NOMO-1 treated with DMSO at 0.1 percent for 48 hours (cell line): ENCODE results near the gene UNC13C.
A peak's percentile ranks its signal among the peaks of the same experiment; 100 is the strongest.
"Not testable (repeated sequence)": the region's sequence is repeated elsewhere in the genome, so short reads cannot be mapped to it uniquely, and the experiment has no call there.

Source experiments
- DNase-seq: peaks from one replicate; lab custom pipeline; 2025; ENCODE audit not compliant: unreplicated experiment; lab: John Stamatoyannopoulos, UW

The UNC13C gene

GRCh38 chr15:54450288-54450687 is 472.0 kb downstream of the UNC13C start:
- DNase-seq, result not testable (repeated sequence)

- DNase-seq, result no peak
Measured at GRCh38 chr15:54456413-54456812, 478.2 kb downstream of the UNC13C start.

- DNase-seq, result no peak
Measured at GRCh38 chr15:54462511-54462913, 484.3 kb downstream of the UNC13C start.

- no peak for DNase-seq
Measured at GRCh38 chr15:54481819-54482218, 503.6 kb downstream of the UNC13C start.

DNA sequence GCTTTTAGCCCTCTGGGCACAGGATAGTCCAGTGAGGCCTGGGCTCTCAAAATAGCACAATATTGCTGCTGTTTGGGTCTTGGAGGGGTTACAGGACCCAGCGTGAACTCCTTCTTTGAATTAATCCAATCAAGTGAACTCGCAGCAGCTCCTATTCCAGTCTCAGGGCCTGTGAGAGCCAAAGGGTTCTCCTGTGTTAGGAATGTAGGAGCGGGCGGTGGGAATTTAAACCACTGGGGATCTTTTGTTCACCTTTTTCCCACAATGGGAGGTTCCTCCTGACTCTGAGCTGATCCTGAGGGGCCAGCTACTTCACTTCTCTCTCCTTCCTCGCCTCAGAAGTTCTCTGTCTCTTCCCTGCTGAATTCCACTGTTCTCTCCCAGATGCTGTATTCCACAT is 504.0 kb downstream of the UNC13C start:
- DNase-seq, result no peak

DNA sequence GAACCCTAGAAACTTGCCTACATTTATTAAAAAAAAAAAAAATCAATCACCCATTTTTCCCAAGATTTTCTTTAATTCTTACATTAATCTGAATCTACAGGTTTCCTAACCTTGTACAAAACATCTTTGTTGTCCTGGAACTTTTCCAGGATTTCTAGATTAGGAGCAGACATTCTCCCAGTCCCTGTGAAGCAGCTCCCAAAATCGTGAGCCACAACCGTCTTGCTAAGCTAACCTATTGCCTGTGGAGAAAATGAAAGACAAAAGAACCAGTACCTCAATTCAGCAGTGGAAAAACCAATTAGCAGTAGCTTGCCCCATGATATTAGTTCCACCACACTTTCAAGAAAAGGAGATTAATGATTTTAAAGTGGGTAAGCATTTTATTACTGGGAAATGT is 522.1 kb downstream of the UNC13C start:
- no peak for DNase-seq

DNA sequence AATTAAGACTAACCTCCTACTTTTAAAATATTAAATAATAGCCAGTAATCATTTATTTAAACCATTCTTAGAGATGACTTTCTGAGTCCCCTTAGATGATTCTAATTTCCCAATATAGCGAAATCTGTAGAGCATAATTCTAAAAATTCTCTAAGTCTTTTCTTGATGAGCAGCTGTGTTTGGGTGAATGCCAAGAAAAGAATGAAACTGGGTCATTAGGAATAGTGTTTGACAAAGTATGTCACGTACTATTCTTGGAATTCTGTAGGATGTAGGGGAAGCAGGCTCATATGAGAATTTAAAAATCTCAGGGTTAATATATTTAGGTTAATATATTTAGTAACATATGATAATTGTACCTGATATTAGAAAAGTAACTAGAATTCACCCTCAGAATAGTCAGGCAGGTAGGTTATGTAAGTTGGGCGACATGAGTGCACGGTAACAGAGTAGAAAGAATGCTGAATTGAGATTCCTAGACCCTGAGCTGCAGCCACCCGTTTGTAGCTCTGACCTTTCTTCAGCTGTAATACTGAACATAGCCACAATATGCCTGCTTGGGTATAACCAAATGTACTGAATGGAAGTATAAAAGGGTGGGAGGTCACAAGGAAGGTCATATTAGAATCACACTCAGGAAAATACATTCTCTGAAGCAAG is 524.3 kb downstream of the UNC13C start:
- no peak for DNase-seq

GRCh38 chr15:54504695-54505094 is 526.5 kb downstream of the UNC13C start:
- DNase-seq, result no peak

DNA sequence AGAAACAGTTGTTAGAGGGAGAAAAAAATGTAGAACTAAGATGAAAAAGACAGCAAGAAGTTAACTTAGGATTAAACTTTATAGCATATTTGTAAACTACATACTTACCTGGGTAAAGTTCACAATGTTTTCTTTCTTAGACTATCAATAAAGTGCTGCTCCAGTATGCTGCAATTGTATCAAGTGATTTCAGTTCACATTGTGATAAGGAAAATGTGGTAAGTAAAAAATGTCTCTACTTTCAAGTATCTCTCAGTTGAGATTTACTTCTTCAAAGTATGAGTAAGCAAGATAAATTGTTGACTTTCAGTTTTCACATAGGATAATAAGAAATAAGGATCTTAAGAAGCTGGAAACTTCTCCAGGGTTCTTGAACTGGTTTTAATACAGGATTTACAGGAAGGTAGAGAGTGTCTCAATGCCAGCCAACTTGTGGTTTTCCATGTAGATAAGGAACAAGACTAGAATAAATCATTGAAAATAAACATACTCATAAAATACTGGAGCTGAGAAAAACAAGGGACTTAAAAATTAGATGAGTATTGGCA is 528.8 kb downstream of the UNC13C start:
- DNase-seq, result no peak

DNA sequence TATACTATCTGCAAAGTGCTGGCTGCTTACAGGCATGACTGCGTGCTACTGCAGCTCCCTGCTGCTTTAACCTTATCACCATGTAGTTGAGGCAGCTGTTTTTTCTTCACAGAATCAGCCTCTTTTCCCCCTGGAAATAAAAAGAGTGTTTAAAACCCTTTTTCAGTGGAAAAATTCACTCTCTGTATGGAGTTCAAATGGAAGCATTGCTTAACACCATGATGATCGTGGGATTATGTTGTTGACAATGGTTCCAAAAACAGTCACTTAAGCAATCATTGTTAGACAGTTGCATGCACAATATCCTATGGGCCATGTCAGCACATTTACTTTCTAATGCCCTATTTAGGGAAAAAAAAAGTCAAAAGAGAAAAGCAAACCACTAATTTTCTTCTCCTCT is 536.4 kb downstream of the UNC13C start:
- no peak for DNase-seq

- DNase-seq, result no peak
Measured at GRCh38 chr15:54515664-54516582, 537.7 kb downstream of the UNC13C start.

DNA sequence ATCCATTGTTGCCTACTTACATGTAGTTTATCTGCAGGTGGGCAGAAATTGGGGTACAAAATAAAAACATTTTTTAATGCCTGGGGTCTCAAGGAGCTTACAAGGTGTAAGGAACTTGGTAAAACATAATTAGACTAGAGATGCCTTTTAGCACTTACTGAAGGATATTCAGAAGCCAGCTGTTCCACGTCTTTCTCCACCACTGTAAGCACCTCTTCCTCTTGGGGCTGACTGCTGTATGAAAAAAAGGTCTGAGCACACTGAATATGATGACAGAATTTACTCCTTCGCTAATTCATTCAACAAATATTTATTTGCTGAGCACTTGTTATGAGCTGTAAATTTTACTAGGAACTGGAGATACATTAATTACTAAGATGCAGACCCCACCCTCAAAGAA is 539.1 kb downstream of the UNC13C start:
- DNase-seq, result no peak

- no peak for DNase-seq
Measured at GRCh38 chr15:54518156-54518882, 540.1 kb downstream of the UNC13C start.

DNA sequence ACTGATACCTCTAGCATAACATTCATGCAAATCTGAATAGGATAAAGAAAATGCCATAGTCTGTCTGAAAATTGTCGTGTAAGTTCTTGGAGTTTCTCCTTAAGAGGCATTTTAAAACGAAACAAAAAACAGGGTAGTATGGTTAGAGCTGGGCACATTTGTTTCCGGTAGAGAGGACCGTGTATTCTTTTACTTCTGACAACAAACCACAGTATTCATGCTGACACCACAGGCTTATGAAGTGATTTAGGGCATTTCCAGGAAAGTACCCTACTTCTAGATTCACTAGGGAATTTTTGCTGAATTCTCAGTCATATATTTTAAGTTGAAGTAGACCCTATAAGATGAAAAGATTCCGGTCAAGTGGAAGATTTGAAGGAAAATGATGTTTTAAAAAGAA is 541.3 kb downstream of the UNC13C start:
- DNase-seq, result peak; percentile 38

DNA sequence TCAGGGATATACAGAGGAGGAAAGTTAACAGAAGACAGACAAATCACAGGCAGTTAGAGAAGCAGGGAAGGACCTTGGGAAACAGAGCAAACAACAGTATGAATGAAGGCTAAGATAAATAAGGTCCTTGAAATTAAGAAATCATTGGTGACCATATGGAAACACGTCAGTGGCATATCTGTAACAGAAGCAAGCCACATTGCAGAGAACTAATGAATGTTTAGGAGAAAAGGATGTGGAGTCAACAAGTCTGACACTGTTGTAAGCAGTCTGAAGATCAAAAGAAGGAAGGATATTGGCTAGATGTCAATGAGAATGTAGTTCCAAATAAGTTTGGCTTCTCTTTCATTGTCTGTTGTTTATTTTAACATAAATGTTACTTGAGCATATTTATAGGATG is 542.4 kb downstream of the UNC13C start:
- DNase-seq, result no peak

GRCh38 chr15:54521206-54521605 is 543.0 kb downstream of the UNC13C start:
- DNase-seq, result no peak

DNA sequence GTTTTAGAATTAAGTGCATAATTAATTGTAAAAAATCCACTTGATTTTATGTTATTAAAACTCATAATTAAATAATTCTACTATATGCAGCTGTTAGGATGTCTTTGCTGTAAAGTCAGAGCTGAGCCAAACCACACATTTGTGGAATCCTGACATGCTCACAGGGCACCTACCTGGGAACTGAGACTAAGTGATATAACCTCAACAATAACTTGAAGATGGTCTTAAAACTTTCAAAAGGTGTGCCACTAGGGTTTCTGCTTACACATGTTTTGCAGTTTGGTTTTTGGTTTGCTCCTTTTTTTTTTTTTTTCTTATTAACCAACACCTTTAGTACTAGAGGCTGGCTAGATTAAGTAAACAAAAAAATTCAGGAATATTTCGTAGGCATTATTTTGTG is 549.8 kb downstream of the UNC13C start:
- no peak for DNase-seq

GRCh38 chr15:54540721-54541120 is 562.5 kb downstream of the UNC13C start:
- DNase-seq, result no peak

DNA sequence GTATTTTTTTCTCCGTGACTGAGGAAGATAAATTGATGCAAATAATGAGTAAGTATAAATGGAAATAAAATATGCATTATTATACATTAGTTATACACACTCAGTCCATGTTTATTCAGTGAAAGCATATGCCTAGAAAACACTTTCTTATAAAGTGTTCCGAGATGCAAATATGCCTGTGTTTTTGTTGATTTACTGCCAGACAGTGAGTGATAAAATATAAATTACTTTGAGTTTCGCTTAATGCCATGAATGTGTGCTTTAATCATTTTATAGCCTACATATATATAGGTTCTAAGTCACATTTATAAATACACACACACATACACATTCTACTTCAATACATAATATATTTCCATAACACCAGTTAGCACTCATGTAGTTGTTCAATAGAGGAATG is 569.2 kb downstream of the UNC13C start:
- no peak for DNase-seq

DNA sequence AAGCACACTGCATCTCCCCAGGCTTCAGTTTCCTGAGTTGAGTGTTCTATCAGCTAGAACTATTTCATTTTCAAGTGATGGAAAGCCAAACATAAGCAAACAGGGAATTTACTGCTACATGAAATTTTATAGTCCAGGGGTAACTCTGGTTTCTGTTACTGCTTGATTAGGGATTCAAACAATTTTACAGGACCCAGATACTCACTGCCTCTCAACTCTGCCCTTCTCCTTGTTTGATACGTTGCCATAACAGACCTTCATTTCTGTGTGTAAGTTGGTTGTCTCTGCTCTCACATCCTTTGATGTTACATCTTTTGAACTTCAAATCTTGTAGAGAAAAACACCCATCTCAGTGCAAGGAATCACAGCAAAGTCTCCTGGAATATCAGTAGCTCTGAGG is 572.7 kb downstream of the UNC13C start:
- DNase-seq, result no peak

GRCh38 chr15:54556231-54556630 is 578.0 kb downstream of the UNC13C start:
- no peak for DNase-seq
